Neural cell (in vitro differentiated cells): ENCODE measurements around the gene CGB3. TPM values are rescaled to one million over a fixed set of nuclear protein-coding genes. Genes with fewer than 3 reads are reported as not detected.
"Not testable (repeated sequence)": the region's sequence is repeated elsewhere in the genome, so short reads cannot be mapped to it uniquely, and the experiment has no call there.

Experiments
- H2AFZ ChIP-seq: fragments of 200-600, 300-800 bp; sonication (generic), shearing (Covaris generic); 2 replicates; pipeline ENCODE4 v1.6.0; 2014; ENCODE audit warnings: low read depth, mild to moderate bottlenecking, antibody characterized with exemption, low read length, moderate library complexity
- H3F3A ChIP-seq: fragments of 200-600 bp; shearing (Covaris generic); 2 replicates; pipeline ENCODE4 v1.6.1; 2016; ENCODE audit warnings: mild to moderate bottlenecking, moderate library complexity, mixed read lengths, antibody characterized with exemption, low read length; ENCODE audit not compliant: insufficient read depth, poor library complexity, severe bottlenecking
- H3K27ac ChIP-seq: fragments of 200-600, 300-800 bp; sonication (generic), shearing (Covaris generic); 2 replicates; pipeline ENCODE4 v1.5.1; 2014; ENCODE audit warnings: mild to moderate bottlenecking, low read length, moderate library complexity
- H3K27me3 ChIP-seq: fragments of 300-800, 200-600 bp; sonication (generic), shearing (Covaris generic); 2 replicates; pipeline ENCODE4 v1.6.0; 2014; ENCODE audit warnings: mild to moderate bottlenecking, low read depth, low read length, moderate library complexity; ENCODE audit not compliant: insufficient read depth
- H3K36me3 ChIP-seq: fragments of 300-800, 200-600 bp; sonication (generic), shearing (Covaris generic); 2 replicates; pipeline ENCODE4 v1.5.1; 2014; ENCODE audit warnings: mild to moderate bottlenecking, antibody characterized with exemption, low read length, moderate library complexity; ENCODE audit not compliant: insufficient read depth
- H3K4me2 ChIP-seq: fragments of 300-800, 200-600 bp; sonication (generic), shearing (Covaris generic); 2 replicates; pipeline ENCODE4 v1.6.0; 2014; ENCODE audit warnings: mild to moderate bottlenecking, low read length
- H3K4me3 ChIP-seq: fragments of 300-800, 200-600 bp; sonication (generic), shearing (Covaris generic); 2 replicates; pipeline ENCODE4 v1.5.1; 2014; ENCODE audit warnings: mild to moderate bottlenecking, low read length, moderate library complexity
- H3K79me2 ChIP-seq: fragments of 200-600 bp; shearing (Covaris generic); replicated peaks from 2 replicates; pipeline ENCODE4 v1.6.0; 2014; ENCODE audit warnings: mild to moderate bottlenecking, low read length, moderate library complexity; ENCODE audit not compliant: insufficient read depth
- H3K9ac ChIP-seq: fragments of 300-800, 200-600 bp; sonication (generic), shearing (Covaris generic); 2 replicates; pipeline ENCODE4 v1.6.1; 2016; ENCODE audit warnings: mild to moderate bottlenecking, low read length, mixed read lengths
- H3K9me2 ChIP-seq: fragments of 200-600 bp; shearing (Covaris generic); 2 replicates; pipeline ENCODE4 v1.6.1; 2016; ENCODE audit warnings: mild to moderate bottlenecking, low read length, mixed read lengths; ENCODE audit not compliant: insufficient read depth
- H3K9me3 ChIP-seq: fragments of 200-600, 300-800 bp; sonication (generic), shearing (Covaris generic); 2 replicates; pipeline ENCODE4 v1.6.1; 2016; ENCODE audit warnings: mild to moderate bottlenecking, mixed run types, low read length, moderate library complexity, mixed read lengths
- H4K20me1 ChIP-seq: fragments of 200-600 bp; shearing (Covaris generic); 2 replicates; pipeline ENCODE4 v1.6.1; 2016; ENCODE audit warnings: mild to moderate bottlenecking, mixed run types; ENCODE audit not compliant: insufficient read depth
- EP300 ChIP-seq: fragments of 450-650 bp; conservative IDR thresholded peaks from 2 replicates; pipeline ENCODE4 v1.6.1; 2014; ENCODE audit warnings: antibody characterized with exemption, mild to moderate bottlenecking, moderate library complexity; ENCODE audit not compliant: poor library complexity, severe bottlenecking
- EZH2 ChIP-seq: fragments of 200-600, 300-800 bp; shearing (Covaris generic), sonication (generic); IDR thresholded peaks from 2 replicates; pipeline ENCODE4 v1.6.1; 2014; ENCODE audit warnings: antibody characterized with exemption, low read length, borderline replicate concordance, mild to moderate bottlenecking; ENCODE audit not compliant: insufficient read depth, poor library complexity, severe bottlenecking
- MXI1 ChIP-seq: fragments of 450-650 bp; conservative IDR thresholded peaks from 2 replicates; pipeline ENCODE4 v1.6.1; 2014; ENCODE audit warnings: antibody characterized with exemption, mild to moderate bottlenecking; ENCODE audit not compliant: poor library complexity, severe bottlenecking
- POLR2AphosphoS5 ChIP-seq: IDR thresholded peaks from 2 replicates; pipeline ENCODE4 v1.6.1; 2012
- RAD21 ChIP-seq: fragments of 450-650 bp; conservative IDR thresholded peaks from 2 replicates; pipeline ENCODE4 v1.6.1; 2014; ENCODE audit warnings: antibody characterized with exemption, mild to moderate bottlenecking, moderate library complexity
- SMC3 ChIP-seq: fragments of 450-650 bp; conservative IDR thresholded peaks from 2 replicates; pipeline ENCODE4 v1.6.1; 2014; ENCODE audit warnings: antibody characterized with exemption, mild to moderate bottlenecking, moderate library complexity; ENCODE audit not compliant: poor library complexity
- TAF1 ChIP-seq: IDR thresholded peaks from 2 replicates; pipeline ENCODE4 v1.6.1; 2012; ENCODE audit warnings: low read depth
- polyA plus RNA-seq: library from polyadenylated mRNA; depleted of rRNA; stranded (reverse); fragments of >200 nt; gene quantifications from 2 replicates; pipeline ENCODE4 v1.2.3, GENCODE V29; 2014
- TF ChIP-seq, protein P1 (sequence below): fragments of 450-650 bp; IDR thresholded peaks from 2 replicates; pipeline ENCODE4 v1.5.1; 2014; ENCODE audit warnings: antibody characterized with exemption, mild to moderate bottlenecking, moderate library complexity; ENCODE audit not compliant: poor library complexity, severe bottlenecking
- TF ChIP-seq, protein P2 (sequence below): IDR thresholded peaks from 2 replicates; pipeline ENCODE4 v1.6.1; 2012; ENCODE audit warnings: borderline replicate concordance

The CGB3 gene
- polyA plus RNA-seq, 1 donor from 2014 or later: not detected

- Histone ChIP-seq H3K27ac (no peak overlapping the region), H3K4me3 (no peak overlapping the region), H4K20me1 (no peaks in the 10 kb centered on the region), H3K9me2 (no peaks in the 10 kb centered on the region), H3K36me3 (no peaks in the 10 kb centered on the region), H3K9ac (no peak overlapping the region), H3K4me2 (no peak overlapping the region), H3K27me3 (peaks cover 13% of the 10 kb centered on the region), H3F3A (no peaks in the 10 kb centered on the region), H2AFZ (no peak overlapping the region), H3K9me3 (no peaks in the 10 kb centered on the region), H3K79me2 (no peaks in the 10 kb centered on the region)
- TF ChIP-seq, protein P1, sequence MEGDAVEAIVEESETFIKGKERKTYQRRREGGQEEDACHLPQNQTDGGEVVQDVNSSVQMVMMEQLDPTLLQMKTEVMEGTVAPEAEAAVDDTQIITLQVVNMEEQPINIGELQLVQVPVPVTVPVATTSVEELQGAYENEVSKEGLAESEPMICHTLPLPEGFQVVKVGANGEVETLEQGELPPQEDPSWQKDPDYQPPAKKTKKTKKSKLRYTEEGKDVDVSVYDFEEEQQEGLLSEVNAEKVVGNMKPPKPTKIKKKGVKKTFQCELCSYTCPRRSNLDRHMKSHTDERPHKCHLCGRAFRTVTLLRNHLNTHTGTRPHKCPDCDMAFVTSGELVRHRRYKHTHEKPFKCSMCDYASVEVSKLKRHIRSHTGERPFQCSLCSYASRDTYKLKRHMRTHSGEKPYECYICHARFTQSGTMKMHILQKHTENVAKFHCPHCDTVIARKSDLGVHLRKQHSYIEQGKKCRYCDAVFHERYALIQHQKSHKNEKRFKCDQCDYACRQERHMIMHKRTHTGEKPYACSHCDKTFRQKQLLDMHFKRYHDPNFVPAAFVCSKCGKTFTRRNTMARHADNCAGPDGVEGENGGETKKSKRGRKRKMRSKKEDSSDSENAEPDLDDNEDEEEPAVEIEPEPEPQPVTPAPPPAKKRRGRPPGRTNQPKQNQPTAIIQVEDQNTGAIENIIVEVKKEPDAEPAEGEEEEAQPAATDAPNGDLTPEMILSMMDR: no peak
- TF ChIP-seq POLR2AphosphoS5 (no peak), RAD21 (no peak), MXI1 (no peak), EP300 (no peak), SMC3 (no peak), EZH2 (no peak), TAF1 (no peak)
- TF ChIP-seq, protein P2, sequence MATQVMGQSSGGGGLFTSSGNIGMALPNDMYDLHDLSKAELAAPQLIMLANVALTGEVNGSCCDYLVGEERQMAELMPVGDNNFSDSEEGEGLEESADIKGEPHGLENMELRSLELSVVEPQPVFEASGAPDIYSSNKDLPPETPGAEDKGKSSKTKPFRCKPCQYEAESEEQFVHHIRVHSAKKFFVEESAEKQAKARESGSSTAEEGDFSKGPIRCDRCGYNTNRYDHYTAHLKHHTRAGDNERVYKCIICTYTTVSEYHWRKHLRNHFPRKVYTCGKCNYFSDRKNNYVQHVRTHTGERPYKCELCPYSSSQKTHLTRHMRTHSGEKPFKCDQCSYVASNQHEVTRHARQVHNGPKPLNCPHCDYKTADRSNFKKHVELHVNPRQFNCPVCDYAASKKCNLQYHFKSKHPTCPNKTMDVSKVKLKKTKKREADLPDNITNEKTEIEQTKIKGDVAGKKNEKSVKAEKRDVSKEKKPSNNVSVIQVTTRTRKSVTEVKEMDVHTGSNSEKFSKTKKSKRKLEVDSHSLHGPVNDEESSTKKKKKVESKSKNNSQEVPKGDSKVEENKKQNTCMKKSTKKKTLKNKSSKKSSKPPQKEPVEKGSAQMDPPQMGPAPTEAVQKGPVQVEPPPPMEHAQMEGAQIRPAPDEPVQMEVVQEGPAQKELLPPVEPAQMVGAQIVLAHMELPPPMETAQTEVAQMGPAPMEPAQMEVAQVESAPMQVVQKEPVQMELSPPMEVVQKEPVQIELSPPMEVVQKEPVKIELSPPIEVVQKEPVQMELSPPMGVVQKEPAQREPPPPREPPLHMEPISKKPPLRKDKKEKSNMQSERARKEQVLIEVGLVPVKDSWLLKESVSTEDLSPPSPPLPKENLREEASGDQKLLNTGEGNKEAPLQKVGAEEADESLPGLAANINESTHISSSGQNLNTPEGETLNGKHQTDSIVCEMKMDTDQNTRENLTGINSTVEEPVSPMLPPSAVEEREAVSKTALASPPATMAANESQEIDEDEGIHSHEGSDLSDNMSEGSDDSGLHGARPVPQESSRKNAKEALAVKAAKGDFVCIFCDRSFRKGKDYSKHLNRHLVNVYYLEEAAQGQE: no peak
Observed at GRCh38 chr19:49019242-49019932, 4.7 kb downstream of the CGB3 start.

DNA sequence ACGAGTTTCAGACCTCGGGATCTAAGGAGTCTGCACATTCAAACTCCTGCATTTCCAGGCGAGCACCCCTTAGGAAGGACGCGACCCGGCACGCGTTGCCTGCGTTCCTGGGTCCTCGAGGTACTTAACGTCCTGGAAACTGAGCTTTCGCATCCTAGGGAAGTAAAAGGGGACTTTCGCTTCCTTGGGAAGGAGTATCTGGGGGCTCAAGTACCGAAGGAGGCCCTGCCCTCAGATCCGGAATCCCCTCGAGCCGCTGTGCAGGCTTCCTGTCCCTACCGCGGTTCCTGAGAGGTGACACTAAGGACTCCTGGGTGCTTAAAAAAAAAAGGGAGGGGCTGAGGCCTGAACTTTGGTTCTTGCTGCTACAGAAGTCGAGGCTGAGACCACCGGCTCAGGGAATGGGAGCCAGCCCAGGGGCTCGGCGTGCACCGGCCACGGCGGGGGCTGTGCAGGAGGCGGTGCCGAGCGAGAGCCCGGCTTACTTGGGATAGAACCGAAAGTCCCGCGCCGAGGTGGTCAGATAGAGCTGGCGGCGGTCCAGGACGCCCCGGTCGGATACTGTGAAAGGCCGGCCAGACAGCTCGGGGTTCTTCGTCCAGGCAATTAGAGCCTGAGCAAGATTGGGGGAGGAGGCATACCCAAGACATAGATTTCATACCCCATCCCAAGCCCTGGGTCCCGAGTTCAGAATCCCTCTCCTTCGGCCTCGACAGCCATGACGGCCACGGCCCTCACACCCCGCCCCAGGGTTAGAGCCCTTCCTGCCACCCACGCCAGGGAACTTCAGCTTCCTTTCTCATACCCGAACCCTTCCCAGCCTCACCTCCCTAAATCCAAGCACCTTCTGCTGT is 5.5 kb downstream of the CGB3 start:
- not testable (repeated sequence) for H3F3A ChIP-seq, H3K4me3 ChIP-seq, H3K9me2 ChIP-seq, H3K79me2 ChIP-seq, H4K20me1 ChIP-seq, H3K9me3 ChIP-seq, H2AFZ ChIP-seq, H3K4me2 ChIP-seq, H3K9ac ChIP-seq, H3K36me3 ChIP-seq, H3K27ac ChIP-seq
- H3K27me3 ChIP-seq: peaks cover 13% of the 10 kb centered on the region
